Measurements from ENCODE around the gene ENO3.

ENO3 gene

GRCh38 chr17:4951486-4951885 is 567 bp downstream of the ENO3 start:
- TF ChIP-seq LEF1 (IDR thresholded peaks at IDR 0.05; ENCODE audit: borderline replicate concordance) (no peak), HDGF (IDR thresholded peaks at IDR 0.05; ENCODE audit: borderline replicate concordance) (no peak), ZNF384 (IDR thresholded peaks at IDR 0.05) (no peak), FOXA1 (IDR thresholded peaks at IDR 0.05) (no peak), SP1 (IDR thresholded peaks at IDR 0.05) (no peak), FOXK2 (IDR thresholded peaks at IDR 0.05) (no peak), ELF4 (IDR thresholded peaks at IDR 0.05) (no peak), TARDBP (IDR thresholded peaks at IDR 0.05) (no peak), BHLHE40 (IDR thresholded peaks at IDR 0.05; ENCODE audit: borderline replicate concordance) (no peak), FOXM1 (IDR thresholded peaks at IDR 0.05; ENCODE audit: borderline replicate concordance) (no peak), L3MBTL2 (conservative IDR thresholded peaks at IDR 0.05) (no peak), SUZ12 (IDR thresholded peaks at IDR 0.05) (no peak), CTBP1 (IDR thresholded peaks at IDR 0.05; ENCODE audit: borderline replicate concordance) (no peak), PKNOX1 (IDR thresholded peaks at IDR 0.05) (no peak), ARNT (IDR thresholded peaks at IDR 0.05) (no peak)
- CTCF ChIA-PET = interaction anchor here (1.1 to 1.2 kb wide), 2 partner anchors 11 to 42 kb away, joined by 3 read pairs; partner anchors contain the start of gene RNF167
- POLR2A ChIA-PET = interaction anchor here (1.2 to 9.2 kb wide), 8 partner anchors 10 to 44 kb away, joined by 3 to 110 read pairs (median 4); partner anchors contain the start of genes RNF167, SLC25A11 and SPAG7
- DNase-seq (ENCODE audit: extremely low spot score) = no peak

GRCh38 chr17:4953451-4953961 is 2.6 kb downstream of the ENO3 start:
- CTCF ChIA-PET = no interaction called here
- no peak for DNase-seq (ENCODE audit: extremely low spot score)
- no peak for TF ChIP-seq FOXA1 (IDR thresholded peaks at IDR 0.05)
- TF ChIP-seq ZNF384 (IDR thresholded peaks at IDR 0.05) = no peak
- TF ChIP-seq BHLHE40 (IDR thresholded peaks at IDR 0.05; ENCODE audit: borderline replicate concordance) = no peak
- TF ChIP-seq TARDBP (IDR thresholded peaks at IDR 0.05) = no peak
- TF ChIP-seq FOXM1 (IDR thresholded peaks at IDR 0.05; ENCODE audit: borderline replicate concordance) = no peak
- no peak for TF ChIP-seq PKNOX1 (IDR thresholded peaks at IDR 0.05)
- no peak for TF ChIP-seq SUZ12 (IDR thresholded peaks at IDR 0.05)
- no peak for TF ChIP-seq ARNT (IDR thresholded peaks at IDR 0.05)
- TF ChIP-seq L3MBTL2 (conservative IDR thresholded peaks at IDR 0.05) = no peak
- no peak for TF ChIP-seq CTBP1 (IDR thresholded peaks at IDR 0.05; ENCODE audit: borderline replicate concordance)
- TF ChIP-seq NFRKB (IDR thresholded peaks at IDR 0.05) = no peak
- POLR2A ChIA-PET = interaction anchor here (7.2 to 9.2 kb wide), 2 partner anchors 13 to 14 kb away, joined by 101 to 110 read pairs; partner anchors contain the start of genes RNF167, SLC25A11 and SPAG7

GRCh38 chr17:4955091-4955490 is 4.2 kb downstream of the ENO3 start:
- ChIA-PET CTCF (no interaction called here), POLR2A (interaction anchor here (1.6 to 9.2 kb wide), 3 partner anchors 8 to 15 kb away, joined by 4 to 110 read pairs (median 14); partner anchors contain the start of genes RNF167, SLC25A11 and SPAG7)
- TF ChIP-seq HDGF (IDR thresholded peaks at IDR 0.05; ENCODE audit: borderline replicate concordance) (no peak), ARNT (IDR thresholded peaks at IDR 0.05) (no peak), FOXA1 (IDR thresholded peaks at IDR 0.05) (no peak), FOXK2 (IDR thresholded peaks at IDR 0.05) (no peak), ZNF384 (IDR thresholded peaks at IDR 0.05) (no peak), ELF4 (IDR thresholded peaks at IDR 0.05) (no peak), NFRKB (IDR thresholded peaks at IDR 0.05) (no peak), FOXM1 (IDR thresholded peaks at IDR 0.05; ENCODE audit: borderline replicate concordance) (no peak), SP1 (IDR thresholded peaks at IDR 0.05) (no peak), TARDBP (IDR thresholded peaks at IDR 0.05) (no peak), BHLHE40 (IDR thresholded peaks at IDR 0.05; ENCODE audit: borderline replicate concordance) (no peak), L3MBTL2 (conservative IDR thresholded peaks at IDR 0.05) (no peak), LEF1 (IDR thresholded peaks at IDR 0.05; ENCODE audit: borderline replicate concordance) (no peak), SUZ12 (IDR thresholded peaks at IDR 0.05) (no peak)
- DNase-seq (ENCODE audit: extremely low spot score) = no peak

GRCh38 chr17:4956493-4957061 is 5.7 kb downstream of the ENO3 start:
- TF ChIP-seq HDGF (IDR thresholded peaks at IDR 0.05; ENCODE audit: borderline replicate concordance) = no peak
- TF ChIP-seq ARNT (IDR thresholded peaks at IDR 0.05) = no peak
- no peak for TF ChIP-seq NFRKB (IDR thresholded peaks at IDR 0.05)
- TF ChIP-seq TARDBP (IDR thresholded peaks at IDR 0.05) = no peak
- TF ChIP-seq SP1 (IDR thresholded peaks at IDR 0.05) = no peak
- no peak for TF ChIP-seq CTBP1 (IDR thresholded peaks at IDR 0.05; ENCODE audit: borderline replicate concordance)
- TF ChIP-seq ZNF384 (IDR thresholded peaks at IDR 0.05) = no peak
- TF ChIP-seq FOXM1 (IDR thresholded peaks at IDR 0.05; ENCODE audit: borderline replicate concordance) = no peak
- TF ChIP-seq BHLHE40 (IDR thresholded peaks at IDR 0.05; ENCODE audit: borderline replicate concordance) = no peak
- no peak for TF ChIP-seq ELF4 (IDR thresholded peaks at IDR 0.05)
- no peak for TF ChIP-seq PKNOX1 (IDR thresholded peaks at IDR 0.05)
- TF ChIP-seq LEF1 (IDR thresholded peaks at IDR 0.05; ENCODE audit: borderline replicate concordance) = no peak
- TF ChIP-seq FOXK2 (IDR thresholded peaks at IDR 0.05) = no peak
- TF ChIP-seq SUZ12 (IDR thresholded peaks at IDR 0.05) = no peak
- TF ChIP-seq L3MBTL2 (conservative IDR thresholded peaks at IDR 0.05) = no peak
- no peak for TF ChIP-seq FOXA1 (IDR thresholded peaks at IDR 0.05)
- DNase-seq (ENCODE audit: extremely low spot score) = no peak
- ChIA-PET CTCF (interaction anchor here (0.6 to 1.0 kb wide), 2 partner anchors 11 to 276 kb away, joined by 3 to 4 read pairs; partner anchors contain the start of gene SPAG7), POLR2A (interaction anchor here (2.3 to 9.2 kb wide), 3 partner anchors 10 to 17 kb away, joined by 12 to 110 read pairs (median 14); partner anchors contain the start of genes RNF167, SLC25A11 and SPAG7)

GRCh38 chr17:4958102-4958501 is 7.2 kb downstream of the ENO3 start:
- POLR2A ChIA-PET = interaction anchor here (1.4 to 9.2 kb wide), 3 partner anchors 8 to 18 kb away, joined by 3 to 110 read pairs (median 12); partner anchors contain the start of genes PFN1, RNF167, SLC25A11 and SPAG7
- TF ChIP-seq LEF1 (IDR thresholded peaks at IDR 0.05; ENCODE audit: borderline replicate concordance) = no peak
- TF ChIP-seq SUZ12 (IDR thresholded peaks at IDR 0.05) = no peak
- TF ChIP-seq NFRKB (IDR thresholded peaks at IDR 0.05) = no peak
- TF ChIP-seq FOXK2 (IDR thresholded peaks at IDR 0.05) = no peak
- no peak for TF ChIP-seq ARNT (IDR thresholded peaks at IDR 0.05)
- TF ChIP-seq ZNF384 (IDR thresholded peaks at IDR 0.05) = no peak
- TF ChIP-seq BHLHE40 (IDR thresholded peaks at IDR 0.05; ENCODE audit: borderline replicate concordance) = no peak
- TF ChIP-seq ELF4 (IDR thresholded peaks at IDR 0.05) = no peak
- no peak for TF ChIP-seq L3MBTL2 (conservative IDR thresholded peaks at IDR 0.05)
- TF ChIP-seq SP1 (IDR thresholded peaks at IDR 0.05) = no peak
- no peak for TF ChIP-seq FOXA1 (IDR thresholded peaks at IDR 0.05)
- no peak for TF ChIP-seq TARDBP (IDR thresholded peaks at IDR 0.05)
- no peak for TF ChIP-seq HDGF (IDR thresholded peaks at IDR 0.05; ENCODE audit: borderline replicate concordance)
- no peak for TF ChIP-seq PKNOX1 (IDR thresholded peaks at IDR 0.05)
- TF ChIP-seq CTBP1 (IDR thresholded peaks at IDR 0.05; ENCODE audit: borderline replicate concordance) = no peak
- DNase-seq (ENCODE audit: extremely low spot score) = no peak
- CTCF ChIA-PET = interaction anchor here (0.8 kb wide), 1 partner anchor 49 kb away, joined by 3 read pairs; no protein-coding TSS in a partner anchor

All from HEK293T (cell line).